GM13976 (cell line): ENCODE data around the gene ZNF805.
"Not testable (repeated sequence)": the region's sequence is repeated elsewhere in the genome, so short reads cannot be mapped to it uniquely, and the experiment has no call there.

Source experiments
- DNase-seq: peaks from one replicate; pipeline ENCODE4 v3.0.0; 2012; ENCODE audit warnings: low spot score
- CTCF ChIP-seq: IDR thresholded peaks from 2 replicates; pipeline ENCODE4 v1.5.1; 2012; ENCODE audit warnings: borderline replicate concordance, mild to moderate bottlenecking; ENCODE audit not compliant: insufficient read depth; ENCODE audit errors: extremely low read depth, missing control alignments, control extremely low read depth
- in situ Hi-C: fragments of 300-500 bp; cut with MboI; formaldehyde crosslinking; loops from one replicate; pipeline ENCODE4 v1.12.0; 2022; ENCODE audit warnings: low sequenced_read_pairs, mixed read lengths, inconsistent platforms; ENCODE audit not compliant: unreplicated experiment

The ZNF805 gene

GRCh38 chr19:57267291-57267690, 26.9 kb downstream of the ZNF805 start:
- in situ Hi-C loops: no loop called here
- TF ChIP-seq CTCF: no peak
- no peak for DNase-seq

- no peak for TF ChIP-seq CTCF
- in situ Hi-C loops: no loop called here
- no peak for DNase-seq
Observed at GRCh38 chr19:57269515-57270250, 29.3 kb downstream of the ZNF805 start.

GRCh38 chr19:57271280-57271679, 30.8 kb downstream of the ZNF805 start:
- DNase-seq: no peak
- in situ Hi-C loops: no loop called here
- TF ChIP-seq CTCF: no peak

- TF ChIP-seq CTCF: no peak
- DNase-seq: no peak
- in situ Hi-C loops: no loop called here
Observed at GRCh38 chr19:57273014-57273413, 32.6 kb downstream of the ZNF805 start.

- in situ Hi-C loops: no loop called here
- TF ChIP-seq CTCF: no peak
- no peak for DNase-seq
Observed at GRCh38 chr19:57276430-57276829, 36.0 kb downstream of the ZNF805 start.

GRCh38 chr19:57278481-57278880, 38.0 kb downstream of the ZNF805 start:
- in situ Hi-C loops, DNase-seq: not testable (repeated sequence)

GRCh38 chr19:57279418-57280164, 39.2 kb downstream of the ZNF805 start:
- peak; percentile 68 for TF ChIP-seq CTCF
- in situ Hi-C loops: no loop called here

More at GRCh38 chr19:57279418-57280164, 39.2 kb downstream of the ZNF805 start:
- peak; percentile 86 for DNase-seq
